NCI-H1417 (cell line): Measurements from ENCODE around the gene SLFN13.
"Not testable (repeated sequence)": the region's sequence is repeated elsewhere in the genome, so short reads cannot be mapped to it uniquely, and the experiment has no call there.

Source experiments
- DNase-seq, 3 experiments: peaks; one replicate each; lab custom pipeline; 2025; lab: John Stamatoyannopoulos, UW

The SLFN13 gene

GRCh38 chr17:35448214-35448898 lies at the start of gene SLFN13:
TSS of gene SLFN13 (minus strand) at chr17:35448766. CDS start at chr17:35445680, 3,086 bp downstream.
- peak in 1 of 3 experiments; percentile 20 for DNase-seq

- DNase-seq = no peak
These were observed 48.1 kb upstream of the SLFN13 start for GRCh38 chr17:35496451-35497290.

- no peak for DNase-seq
These were observed 44.5 kb upstream of the SLFN13 start for GRCh38 chr17:35493040-35493439.

GRCh38 chr17:35491417-35491816 lies 42.9 kb upstream of the SLFN13 start:
- no peak for DNase-seq

- DNase-seq = no peak
These were observed 41.4 kb upstream of the SLFN13 start for GRCh38 chr17:35489944-35490343.

- DNase-seq = no peak
These were observed 40.4 kb upstream of the SLFN13 start for GRCh38 chr17:35488991-35489390.

GRCh38 chr17:35486920-35487732 lies 38.6 kb upstream of the SLFN13 start:
- peak in 1 of 3 experiments; percentile 25 for DNase-seq

- no peak for DNase-seq
These were observed 30.7 kb upstream of the SLFN13 start for GRCh38 chr17:35479271-35479670.

- no peak for DNase-seq
These were observed 28.7 kb upstream of the SLFN13 start for GRCh38 chr17:35477248-35477647.

- DNase-seq = no peak
These were observed 27.8 kb upstream of the SLFN13 start for GRCh38 chr17:35476283-35476820.

- no peak for DNase-seq
These were observed 19.9 kb upstream of the SLFN13 start for GRCh38 chr17:35468475-35468874.

GRCh38 chr17:35467824-35468223 lies 19.3 kb upstream of the SLFN13 start:
- DNase-seq = no peak

GRCh38 chr17:35460354-35460851 lies 11.8 kb upstream of the SLFN13 start:
- peak in 1 of 3 experiments; percentile 62 for DNase-seq

- DNase-seq = not testable (repeated sequence)
These were observed 5.5 kb upstream of the SLFN13 start for GRCh38 chr17:35454035-35454434.

- no peak for DNase-seq
These were observed 4.6 kb upstream of the SLFN13 start for GRCh38 chr17:35453171-35453570.

GRCh38 chr17:35449371-35449931 lies 885 bp upstream of the SLFN13 start:
- DNase-seq = no peak

GRCh38 chr17:35448899-35449227 lies 297 bp upstream of the SLFN13 start:
- DNase-seq = no peak

- DNase-seq = no peak
These were observed 1.1 kb downstream of the SLFN13 start for GRCh38 chr17:35447499-35447898.

GRCh38 chr17:35438433-35438832 lies 10.1 kb downstream of the SLFN13 start:
- DNase-seq = no peak

- DNase-seq = no peak
These were observed 15.3 kb downstream of the SLFN13 start for GRCh38 chr17:35433075-35433894.
